ENCODE measurements around the gene RABGAP1L. TPM values are rescaled to one million over a fixed set of nuclear protein-coding genes. Genes with fewer than 3 reads are reported as not detected.
A peak's percentile ranks its signal among the peaks of the same experiment; 100 is the strongest.
"Not testable (repeated sequence)": the region's sequence is repeated elsewhere in the genome, so short reads cannot be mapped to it uniquely, and the experiment has no call there.

The RABGAP1L gene
- polyA plus RNA-seq, 12 donors, result 11.4 to 34.1 (median 16.6) TPM; not detected in 1

DNA sequence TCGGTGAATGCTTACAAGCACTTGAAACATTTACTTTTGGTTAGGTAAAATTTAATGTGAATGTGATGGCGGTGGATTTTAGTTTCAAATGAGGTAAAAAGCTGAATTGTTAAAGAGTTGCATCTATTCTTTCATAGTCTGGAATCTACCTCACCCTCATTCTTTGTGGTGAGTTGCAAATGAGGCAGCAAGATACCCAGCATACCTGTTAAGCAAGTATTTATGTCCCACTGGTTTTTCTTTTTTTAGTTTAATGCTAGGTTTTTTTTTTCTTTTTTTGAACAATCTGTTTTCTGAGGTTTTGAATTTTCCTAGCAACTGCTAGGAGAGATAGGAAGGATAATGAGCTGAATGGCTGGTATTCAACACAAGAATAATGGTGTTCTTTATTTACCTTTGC, 712.6 kb downstream of the RABGAP1L start:
- DNase-seq, result no peak

DNA sequence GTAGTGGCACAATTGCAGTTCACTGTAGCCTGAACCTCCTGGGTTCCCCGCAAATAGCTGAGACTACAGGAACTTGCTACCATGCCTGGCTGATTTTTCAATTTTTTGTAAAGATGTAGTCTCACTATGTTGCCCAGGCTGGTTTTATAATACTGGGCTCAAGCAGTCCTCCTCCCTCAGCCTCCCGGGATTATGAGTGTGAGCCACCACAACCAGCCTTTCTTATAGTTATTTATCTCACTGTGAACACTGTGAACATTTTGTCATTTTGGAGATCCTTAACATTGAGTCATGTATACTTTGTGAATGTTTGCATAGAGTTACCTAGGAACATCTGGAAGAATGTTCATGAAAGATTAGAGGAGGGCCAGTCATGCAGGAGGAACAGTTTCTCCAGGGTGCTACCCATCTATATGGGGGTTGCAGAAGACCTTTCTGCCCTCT, 713.3 kb downstream of the RABGAP1L start:
- no peak for DNase-seq

DNA sequence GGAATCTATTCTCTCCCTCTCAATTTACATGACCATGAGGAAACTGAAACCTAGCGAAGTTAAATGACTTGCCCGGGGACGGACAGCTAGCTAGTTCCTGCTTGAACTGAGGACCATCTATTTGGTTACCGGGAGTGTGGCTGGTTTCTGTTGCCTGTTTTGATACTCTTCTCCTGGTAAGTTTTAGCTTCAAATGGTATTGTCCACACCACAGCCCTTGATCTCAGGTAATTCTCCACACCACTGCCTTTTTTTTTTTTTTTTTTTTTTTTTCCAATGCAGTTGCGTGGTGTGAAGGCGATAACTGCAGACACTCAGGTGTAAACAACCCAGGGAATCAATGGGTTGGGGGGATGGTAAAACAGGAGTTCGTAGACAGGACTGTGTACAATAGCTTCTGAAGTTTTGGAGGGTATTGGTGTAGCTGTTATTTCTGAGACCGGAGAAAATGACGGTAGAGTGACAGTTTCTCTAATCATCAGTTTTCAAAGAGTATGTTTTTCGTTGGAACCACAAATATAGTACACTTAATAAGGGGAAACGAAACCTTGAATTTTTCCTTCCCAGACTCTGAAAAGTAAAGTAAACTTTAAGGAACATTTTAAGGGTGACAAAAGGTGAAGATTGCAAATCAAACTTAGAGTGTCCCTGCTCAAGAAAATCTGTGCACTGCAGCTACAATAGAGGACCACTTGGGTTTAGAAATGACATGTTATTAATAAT, 715.2 kb downstream of the RABGAP1L start:
- no peak for DNase-seq

DNA sequence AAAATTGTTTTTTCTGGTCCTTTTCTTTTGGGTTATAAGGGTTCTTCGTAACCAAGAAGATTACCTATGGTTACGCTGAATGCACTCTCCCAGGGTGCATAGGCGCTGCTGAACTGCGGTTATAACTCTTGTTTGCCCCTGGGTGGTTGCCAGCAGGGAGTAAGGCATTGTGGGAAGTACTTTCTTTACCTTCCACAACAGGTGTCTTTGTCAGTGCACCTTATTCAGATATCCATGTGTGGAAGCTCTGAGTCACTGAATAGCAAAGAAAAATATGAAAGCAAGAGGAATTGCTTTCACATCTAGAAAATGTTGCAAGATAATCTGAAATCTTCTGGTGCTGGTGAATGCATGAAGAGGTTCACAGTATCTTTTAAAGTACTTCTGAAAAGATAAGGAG, 716.0 kb downstream of the RABGAP1L start:
- no peak for DNase-seq

DNA sequence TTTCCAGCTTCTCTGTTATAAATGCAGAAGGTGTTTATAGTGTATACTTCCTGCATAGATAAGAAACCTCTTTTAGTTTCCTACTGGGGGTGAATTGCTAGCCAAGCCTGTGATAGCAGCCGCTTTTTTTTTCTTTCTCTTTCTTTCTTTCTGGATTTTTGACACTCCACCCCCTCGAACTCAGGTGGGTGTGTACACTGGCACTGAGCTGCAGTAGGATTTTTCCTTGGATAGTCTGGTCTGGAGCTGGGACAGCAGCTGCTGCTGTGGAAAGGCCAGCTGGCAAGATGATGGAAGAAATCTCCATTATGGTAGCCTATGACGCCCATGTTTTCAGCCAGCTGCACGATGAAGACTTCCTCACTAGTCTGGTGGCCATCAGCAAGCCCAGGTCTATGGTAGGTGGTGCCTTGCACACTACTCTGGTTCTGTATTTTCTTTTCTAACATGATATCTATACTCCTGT, 717.9 kb downstream of the RABGAP1L start:
- DNase-seq, result no peak

DNA sequence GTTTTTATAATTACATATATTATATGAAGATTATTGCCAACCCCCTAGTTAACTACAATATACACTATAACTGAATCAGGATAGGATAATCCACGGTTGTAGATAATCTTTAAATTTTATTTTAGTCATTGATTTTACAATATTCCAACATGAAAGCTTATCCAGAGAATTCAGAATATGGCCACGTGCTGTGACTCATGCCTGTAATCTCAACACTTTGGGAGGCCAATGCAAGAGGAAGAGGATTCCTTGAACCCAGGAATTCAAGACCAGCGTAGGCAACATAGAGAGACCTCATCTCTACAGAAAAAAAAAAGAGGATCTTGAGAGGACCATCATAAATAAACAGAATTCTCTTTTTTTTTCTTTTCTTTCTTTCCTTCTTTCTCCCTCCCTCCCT, 720.9 kb downstream of the RABGAP1L start:
- DNase-seq, result no peak

DNA sequence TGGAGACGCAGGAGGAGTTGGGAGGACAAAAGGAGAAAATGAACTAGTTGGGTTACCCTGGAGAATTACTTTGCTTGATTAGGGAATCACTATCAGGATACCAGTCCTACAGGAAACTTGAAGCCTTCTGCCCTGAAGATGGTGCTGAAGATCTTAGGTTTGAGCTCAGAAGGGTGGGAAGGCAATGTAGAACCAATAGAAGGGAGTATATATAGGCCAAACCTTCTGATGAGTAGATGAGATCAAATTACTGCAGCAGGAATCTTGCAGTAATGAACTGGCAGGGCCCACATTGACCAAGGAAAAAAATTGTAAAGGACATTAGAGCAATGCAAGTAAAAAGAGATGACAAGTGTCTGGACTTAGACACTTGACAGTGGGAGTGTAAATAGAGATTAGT, 724.1 kb downstream of the RABGAP1L start:
- DNase-seq, result no peak

DNA sequence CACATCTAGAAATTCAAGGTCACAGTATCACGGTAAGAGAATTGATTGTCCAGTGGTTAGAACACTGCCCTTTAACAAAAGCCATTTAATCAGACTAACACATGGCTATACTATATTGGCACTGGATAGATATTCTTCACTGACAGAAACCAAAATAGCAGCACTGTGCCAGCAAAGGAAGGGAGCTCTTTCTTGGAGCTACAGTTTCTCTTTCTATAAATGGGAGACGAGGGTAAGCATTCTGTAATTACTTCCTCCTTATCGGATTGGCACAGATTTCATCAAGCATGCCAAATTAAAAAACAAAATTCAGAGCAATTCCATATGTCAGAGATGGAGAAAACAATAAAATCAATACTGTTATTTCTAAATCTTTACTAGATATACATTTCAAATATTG, 724.7 kb downstream of the RABGAP1L start:
- no peak for DNase-seq

DNA sequence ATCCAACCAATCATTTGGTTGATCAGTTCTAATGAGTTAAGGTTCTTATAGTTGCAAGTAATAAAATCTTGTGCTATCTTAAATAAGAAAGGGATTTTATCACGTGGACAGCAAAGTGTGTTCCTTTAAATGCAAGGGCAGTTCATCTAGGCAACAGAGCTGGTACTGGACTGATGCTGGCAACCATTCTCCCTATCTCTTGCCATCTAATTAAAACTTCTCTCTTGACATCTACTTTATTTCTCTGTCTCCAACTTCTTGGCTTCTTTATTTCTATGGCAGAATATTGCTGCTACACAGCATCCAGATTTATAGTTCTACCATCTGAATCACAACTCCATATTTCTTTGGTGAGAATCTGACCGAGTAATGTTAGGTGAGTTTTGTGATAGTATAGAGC, 725.2 kb downstream of the RABGAP1L start:
- DNase-seq, result no peak

DNA sequence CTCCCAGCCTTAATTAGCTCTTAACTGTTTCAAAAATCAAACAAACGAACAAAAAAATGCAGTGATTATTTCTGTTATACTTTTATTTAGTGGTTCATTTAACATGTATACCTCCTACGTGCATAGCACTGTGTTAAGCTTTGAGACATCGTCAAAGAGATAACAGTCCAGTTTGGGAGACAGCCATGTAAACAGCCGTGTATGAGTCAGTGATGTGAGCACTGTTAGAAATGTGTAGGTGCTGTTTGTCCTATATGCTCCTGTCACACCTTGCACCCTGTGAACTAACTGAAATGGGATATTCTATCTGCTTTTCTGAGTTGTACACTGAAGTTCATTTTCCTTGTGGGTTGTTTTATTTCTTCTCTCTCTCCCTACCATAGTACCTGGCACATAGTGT, 730.7 kb downstream of the RABGAP1L start:
- DNase-seq, result no peak

DNA sequence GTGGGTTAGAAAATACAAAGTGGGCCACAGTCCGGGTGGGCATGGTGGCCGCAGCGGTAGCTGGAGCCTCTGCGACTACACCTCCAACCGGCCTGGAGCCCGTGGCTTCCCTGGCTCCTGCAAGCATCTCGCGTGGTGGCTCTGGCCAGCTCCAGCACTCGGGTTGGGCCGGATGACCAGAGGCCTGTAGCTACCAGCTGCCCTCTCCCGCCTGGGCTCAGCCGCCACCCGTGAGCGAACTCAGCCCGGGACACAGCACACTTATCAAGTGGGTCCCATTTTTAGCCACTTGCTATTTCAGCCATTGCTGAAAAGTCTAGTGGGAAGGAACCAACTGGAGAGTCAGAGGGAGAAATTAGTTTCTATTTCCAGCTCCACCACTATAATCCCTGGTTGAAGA, 732.7 kb downstream of the RABGAP1L start:
- no peak for DNase-seq

DNA sequence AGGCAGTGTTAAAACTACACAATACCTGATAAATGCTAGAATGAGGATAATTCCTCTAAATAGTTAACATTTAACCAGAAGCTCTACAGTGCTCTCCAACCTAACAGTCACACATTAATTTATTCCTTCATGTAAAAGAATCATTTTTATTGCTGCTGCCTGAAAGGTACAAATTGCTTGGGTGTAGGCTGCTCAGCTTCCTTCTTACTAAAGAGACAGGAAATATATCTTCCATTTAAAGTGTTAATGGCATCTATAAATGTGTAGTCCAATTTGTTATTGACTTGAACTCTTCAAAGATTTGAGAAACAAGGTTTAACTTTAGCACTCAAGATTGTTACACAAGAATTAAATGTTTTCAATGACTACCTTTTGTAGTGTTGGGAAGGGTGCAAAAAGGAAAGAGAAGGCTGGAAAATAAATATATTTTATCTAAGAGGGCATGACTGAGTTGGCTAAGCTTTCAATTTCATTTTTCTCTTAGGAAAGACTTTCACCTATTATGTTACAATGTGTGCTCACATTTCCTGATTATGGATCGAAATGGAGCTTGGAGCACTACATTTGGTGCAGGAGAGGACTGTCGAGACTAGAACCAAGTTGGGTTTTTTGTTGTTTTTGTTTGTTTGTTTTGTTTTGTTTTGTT, 734.9 kb downstream of the RABGAP1L start:
- DNase-seq, result no peak

DNA sequence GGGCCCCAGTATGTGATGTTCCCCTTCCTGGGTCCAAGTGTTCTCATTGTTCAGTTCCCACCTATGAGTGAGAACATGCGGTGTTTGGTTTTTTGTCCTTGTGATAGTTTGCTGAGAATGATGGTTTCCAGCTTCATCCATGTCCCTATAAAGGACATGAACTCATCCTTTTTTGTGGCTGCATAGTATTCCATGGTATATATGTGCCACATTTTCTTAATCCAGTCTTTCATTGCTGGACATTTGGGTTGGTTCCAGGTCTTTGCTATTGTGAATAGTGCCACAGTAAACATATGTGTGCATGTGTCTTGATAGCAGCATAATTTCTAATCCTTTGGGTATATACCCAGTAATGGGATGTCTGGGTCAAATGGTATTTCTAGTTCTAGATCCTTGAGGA, 736.3 kb downstream of the RABGAP1L start:
- DNase-seq, result not testable (repeated sequence)

DNA sequence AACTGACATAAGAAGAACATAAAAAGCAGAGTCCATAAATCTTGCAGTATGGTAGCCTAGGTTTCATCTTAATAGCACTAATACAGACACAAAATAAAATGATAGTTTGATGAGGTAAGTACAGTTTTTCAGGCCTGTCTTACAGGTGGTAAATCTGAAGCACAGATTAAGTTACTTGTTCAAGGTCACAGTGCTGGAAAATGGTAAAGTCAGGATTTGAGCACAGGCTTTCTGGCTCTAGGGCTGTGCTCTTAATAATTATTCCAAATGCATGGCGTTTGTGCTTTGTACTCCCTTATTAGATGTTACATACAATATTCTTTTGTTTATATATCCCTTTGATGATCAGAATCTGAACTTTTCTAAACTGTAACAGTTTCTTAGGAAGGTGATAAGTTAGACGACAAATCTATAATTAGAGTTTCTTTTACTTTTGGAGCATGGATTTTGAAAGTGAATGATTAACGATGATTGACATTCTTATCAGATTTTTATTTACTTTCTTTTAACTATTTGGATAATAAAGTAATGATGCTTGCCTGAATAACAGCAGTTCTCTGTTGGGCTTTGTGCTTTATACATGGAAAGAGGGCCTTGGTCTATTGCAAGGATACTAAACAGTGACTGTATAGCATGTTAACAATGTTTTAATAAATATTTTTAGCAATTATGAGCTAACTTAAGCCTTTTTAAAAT, 738.9 kb downstream of the RABGAP1L start:
- no peak for DNase-seq

DNA sequence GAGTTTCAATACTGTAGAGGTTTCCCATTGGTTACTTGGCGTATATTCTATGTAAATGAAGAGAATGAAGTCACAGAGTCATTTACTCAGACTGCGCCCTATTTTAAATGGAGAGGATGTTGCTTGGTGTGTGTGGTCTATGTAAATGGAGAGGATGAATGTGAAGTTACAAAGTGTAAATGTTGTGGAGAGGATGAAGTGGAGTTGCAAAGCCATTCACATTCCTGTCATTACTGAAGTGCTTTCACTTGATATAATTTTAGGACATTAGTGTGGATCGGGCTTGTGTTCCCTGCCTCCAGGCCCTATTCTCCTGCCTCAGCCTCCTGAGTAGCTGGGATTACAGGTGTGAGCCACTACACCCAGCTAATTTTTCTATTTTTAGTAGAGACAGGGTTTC, 741.0 kb downstream of the RABGAP1L start:
- DNase-seq, result no peak

DNA sequence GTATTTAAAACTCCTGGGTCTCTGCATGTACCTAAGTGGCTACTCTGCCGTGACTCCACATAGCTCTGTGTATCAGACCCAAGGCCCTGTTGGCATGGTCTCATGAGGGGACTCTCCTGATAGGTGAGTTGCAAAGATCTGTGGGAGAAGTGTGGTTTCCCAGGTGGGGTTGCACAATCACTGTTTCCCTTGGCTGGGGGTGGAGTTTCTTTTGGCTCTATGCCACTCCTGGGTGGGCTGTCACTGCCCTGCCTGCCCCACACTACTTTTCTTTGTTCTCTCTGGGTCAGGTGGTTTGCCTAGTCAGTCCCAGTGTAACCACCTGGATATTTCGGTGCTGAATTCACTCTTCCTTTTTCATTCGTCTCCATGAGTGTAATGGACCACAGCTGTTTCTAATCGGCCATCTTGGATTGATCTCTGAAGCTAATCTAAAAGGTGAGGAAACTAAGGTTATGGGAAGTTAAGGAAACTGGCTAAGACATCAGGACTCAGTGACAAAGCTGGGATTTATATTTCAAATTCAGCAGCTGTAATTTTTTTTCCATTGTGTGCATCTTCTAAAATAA, 743.3 kb downstream of the RABGAP1L start:
- DNase-seq, result no peak

DNA sequence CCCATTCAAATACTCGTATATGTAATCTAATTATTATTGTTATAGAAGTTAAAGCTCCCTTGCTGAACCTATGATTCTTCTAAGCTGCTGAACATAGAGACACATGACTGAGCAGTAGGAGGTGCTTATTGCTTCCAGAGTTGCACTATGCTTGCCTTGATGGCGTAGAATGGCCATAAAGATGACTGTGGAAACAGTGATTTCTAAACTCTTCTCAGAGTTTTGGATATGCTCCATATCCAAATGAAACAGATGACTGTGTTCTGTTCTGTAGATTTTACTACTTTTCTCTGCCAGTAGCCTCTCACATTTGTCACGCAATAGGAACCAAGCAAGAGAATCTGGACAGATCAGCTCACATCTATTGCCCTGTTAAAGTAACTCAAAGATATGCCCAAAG, 752.3 kb downstream of the RABGAP1L start:
- no peak for DNase-seq

DNA sequence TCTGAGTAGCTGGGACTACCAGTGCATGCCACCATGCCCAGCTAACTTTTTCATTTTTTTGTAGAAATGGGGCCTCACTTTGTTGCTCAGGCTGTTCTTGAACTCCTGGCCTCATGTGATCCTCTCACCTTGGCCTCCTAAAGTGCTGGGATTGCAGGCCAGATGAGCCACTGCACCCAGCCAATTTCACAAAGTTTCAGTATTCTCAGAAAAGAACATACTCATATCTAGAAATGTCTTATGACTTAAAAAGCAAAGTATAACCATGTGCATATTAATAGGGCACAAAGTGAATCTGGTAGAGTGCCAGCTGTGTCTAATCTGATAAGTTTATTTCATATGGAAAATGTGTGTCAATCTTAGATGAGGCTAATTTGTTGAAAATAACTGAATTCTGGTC, 752.9 kb downstream of the RABGAP1L start:
- DNase-seq, result no peak

DNA sequence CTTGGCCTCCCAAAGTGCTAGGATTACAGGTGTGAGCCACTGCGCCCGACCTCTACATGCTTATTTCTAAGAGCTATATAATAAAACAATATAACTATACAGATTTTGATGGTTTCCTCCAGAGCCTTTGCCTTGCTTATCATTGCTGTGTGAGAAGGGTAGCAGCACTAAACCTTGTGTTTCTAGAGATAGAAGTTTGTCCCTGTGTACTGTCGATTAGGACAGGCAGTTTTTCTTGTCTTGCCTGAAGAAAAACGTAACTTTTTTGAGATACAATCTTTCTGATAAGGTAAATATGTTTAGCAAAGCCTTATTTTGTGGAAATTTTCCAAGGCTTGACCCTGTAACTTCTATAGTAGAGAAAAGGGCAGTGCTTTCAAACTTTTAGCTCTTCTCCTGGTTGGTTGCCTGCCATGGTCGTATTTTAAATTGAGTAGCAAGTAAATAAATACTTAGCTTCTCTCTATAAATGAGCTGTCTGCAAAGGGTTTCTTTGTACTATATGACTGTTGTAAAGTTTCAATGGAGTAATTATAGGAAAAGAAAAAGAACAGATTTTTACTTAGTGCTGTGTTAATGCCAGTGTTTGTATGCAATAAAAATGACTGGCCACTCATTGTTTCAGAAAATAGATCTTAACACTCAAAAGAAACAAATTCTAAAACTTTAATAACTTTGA, 754.0 kb downstream of the RABGAP1L start:
- no peak for DNase-seq

DNA sequence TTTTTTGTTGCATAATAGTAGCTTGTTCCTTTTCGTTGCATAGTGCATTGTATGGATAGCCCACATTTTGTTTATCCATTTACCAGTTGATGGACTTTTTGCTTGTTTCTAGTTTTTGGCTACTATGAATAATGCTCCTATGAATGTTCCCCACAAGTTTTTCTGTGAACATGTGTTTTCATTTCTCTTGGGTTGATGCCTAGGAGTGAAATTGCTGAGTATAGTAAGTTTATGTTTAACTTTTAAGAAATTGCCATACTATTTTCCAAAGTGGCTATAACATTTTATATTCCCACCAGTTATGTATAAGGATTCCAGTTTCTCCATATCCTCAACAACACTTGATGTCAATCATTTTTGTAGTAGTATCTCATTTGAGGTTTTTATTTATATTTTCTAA, 755.7 kb downstream of the RABGAP1L start:
- DNase-seq, result peak; percentile 21

DNA sequence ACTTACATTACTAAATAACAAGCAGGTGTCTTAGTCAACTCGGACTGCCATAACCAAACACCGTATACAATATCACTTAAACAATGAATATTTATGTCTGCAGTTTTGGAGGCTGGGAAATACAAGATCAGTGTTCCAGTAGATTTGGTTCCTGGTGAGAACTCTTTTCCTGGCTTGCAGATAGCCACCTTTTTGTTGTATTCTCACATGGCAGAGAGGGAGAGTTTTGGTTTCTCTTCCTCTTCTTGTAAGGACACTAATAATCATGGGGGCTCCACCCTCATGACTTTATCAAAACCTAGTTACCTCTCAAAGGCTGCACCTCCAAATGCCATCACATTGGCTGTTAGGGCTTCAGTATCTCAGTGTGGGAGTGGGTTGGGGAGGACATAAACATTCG, 757.5 kb downstream of the RABGAP1L start:
- no peak for DNase-seq

DNA sequence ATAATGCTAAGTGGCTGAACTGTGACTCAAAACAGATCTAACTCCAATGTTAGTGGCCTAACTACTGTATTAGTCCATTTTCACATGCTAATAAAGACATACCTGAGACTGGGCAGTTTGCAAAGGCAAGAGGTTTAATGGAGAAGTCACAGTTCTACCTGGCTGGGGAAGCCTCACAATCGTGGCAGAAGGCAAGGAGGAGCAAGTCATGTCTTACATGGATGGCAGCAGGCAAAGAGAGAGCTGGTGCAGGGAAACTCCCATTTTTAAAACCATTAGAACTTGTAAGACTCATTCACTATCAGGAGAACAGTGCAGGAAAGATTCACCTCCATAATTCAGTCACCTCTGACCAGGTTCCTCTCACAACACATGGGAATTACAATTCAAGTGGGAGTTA, 760.8 kb downstream of the RABGAP1L start:
- no peak for DNase-seq

Measured in muscle of arm (tissue), 12 donors.